Glomerular endothelial cell (primary cell): ENCODE data around the gene PPP1R2. TPM values are rescaled to one million over a fixed set of nuclear protein-coding genes. Genes with fewer than 3 reads are reported as not detected.

Source experiments
- DNase-seq: peaks from one replicate; pipeline ENCODE4 v3.0.0-alpha.2; 2011; ENCODE audit warnings: low read depth, low spot score; ENCODE audit errors: extremely low read depth
- total RNA-seq: library from RNA; depleted of rRNA; stranded (reverse); fragments of >200 nt; gene quantifications from 2 replicates; pipeline ENCODE4 v1.2.3, GENCODE V29; 2015

Gene PPP1R2
- total RNA-seq, 1 donor from 2014 or later = 38.0 TPM

DNA sequence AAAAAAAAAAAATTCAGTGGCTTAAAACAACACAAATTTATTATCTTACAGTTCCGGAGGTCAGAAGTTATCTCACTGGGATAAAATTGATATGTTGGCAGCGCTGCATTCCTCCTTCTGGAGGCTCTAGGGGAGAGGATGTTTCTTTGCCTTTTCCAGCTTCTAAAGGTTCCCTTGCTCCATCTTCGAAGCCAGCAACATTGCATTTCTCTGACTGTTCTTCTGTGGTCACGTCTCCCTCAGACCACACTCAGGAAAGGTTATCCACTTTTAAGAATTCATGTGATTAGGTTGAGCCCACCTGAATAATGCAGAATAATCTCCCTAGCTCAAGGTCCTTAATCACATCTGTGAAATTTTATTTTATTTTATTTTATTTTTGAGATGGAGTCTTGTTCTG, 76.9 kb downstream of the PPP1R2 start:
- no peak for DNase-seq

Other genes starting within 250 kb of the PPP1R2 start
- 39.8 and 41.6 TPM in 2 replicates for gene ACAP2, start 100.3 kb downstream of the PPP1R2 start, total RNA-seq
- 2.8 and 8.6 TPM in 2 replicates for gene APOD, start 40.6 kb upstream of the PPP1R2 start, total RNA-seq
- 0.10 TPM in 1 of 2 replicates, not detected in the other for gene MUC20, start 177.7 kb upstream of the PPP1R2 start, total RNA-seq